ENCODE measurements around the gene DAND5.
A peak's percentile ranks its signal among the peaks of the same experiment; 100 is the strongest.

Gene DAND5, protein sequence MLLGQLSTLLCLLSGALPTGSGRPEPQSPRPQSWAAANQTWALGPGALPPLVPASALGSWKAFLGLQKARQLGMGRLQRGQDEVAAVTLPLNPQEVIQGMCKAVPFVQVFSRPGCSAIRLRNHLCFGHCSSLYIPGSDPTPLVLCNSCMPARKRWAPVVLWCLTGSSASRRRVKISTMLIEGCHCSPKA

DNA sequence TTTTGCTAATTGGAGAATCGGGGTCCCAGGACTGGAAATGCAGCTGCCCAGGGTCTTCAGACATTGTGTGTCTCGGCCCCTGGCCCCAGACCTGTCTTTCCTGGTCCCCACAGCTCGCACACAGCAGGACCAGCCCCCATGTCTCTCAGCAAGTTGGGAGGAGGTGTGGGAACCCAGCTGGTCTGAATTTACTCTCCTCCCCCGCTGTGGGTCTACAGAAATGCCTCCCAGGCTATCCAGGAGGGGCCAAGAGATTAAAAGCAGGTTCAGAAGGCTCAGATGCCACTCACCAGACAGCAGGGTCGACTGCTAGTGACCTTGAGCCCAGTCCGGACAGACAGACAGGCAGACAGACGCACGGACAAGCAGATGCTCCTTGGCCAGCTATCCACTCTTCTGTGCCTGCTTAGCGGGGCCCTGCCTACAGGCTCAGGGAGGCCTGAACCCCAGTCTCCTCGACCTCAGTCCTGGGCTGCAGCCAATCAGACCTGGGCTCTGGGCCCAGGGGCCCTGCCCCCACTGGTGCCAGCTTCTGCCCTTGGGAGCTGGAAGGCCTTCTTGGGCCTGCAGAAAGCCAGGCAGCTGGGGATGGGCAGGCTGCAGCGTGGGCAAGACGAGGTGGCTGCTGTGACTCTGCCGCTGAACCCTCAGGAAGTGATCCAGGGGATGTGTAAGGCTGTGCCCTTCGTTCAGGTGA lies at the start of gene DAND5:
Gene DAND5 (plus strand): TSS at position 285 of the 697 bp plus-strand sequence. CDS start 85 bp downstream, at position 370.
- DNase-seq (ENCODE audit: low read depth in 3 of 3, low spot score in 1 of 3): no peak

- DNase-seq (ENCODE audit: low read depth in 3 of 3, low spot score in 1 of 3): no peak
These were observed 48.3 kb upstream of the DAND5 start for GRCh38 chr19:12921047-12921446.

GRCh38 chr19:12922959-12923358 lies 46.4 kb upstream of the DAND5 start:
- no peak for DNase-seq (ENCODE audit: low read depth in 3 of 3, low spot score in 1 of 3)

- no peak for DNase-seq (ENCODE audit: low read depth in 3 of 3, low spot score in 1 of 3)
These were observed 44.6 kb upstream of the DAND5 start for GRCh38 chr19:12924621-12925310.

GRCh38 chr19:12930002-12930645 lies 39.3 kb upstream of the DAND5 start:
- DNase-seq (ENCODE audit: low read depth in 3 of 3, low spot score in 1 of 3): no peak

DNA sequence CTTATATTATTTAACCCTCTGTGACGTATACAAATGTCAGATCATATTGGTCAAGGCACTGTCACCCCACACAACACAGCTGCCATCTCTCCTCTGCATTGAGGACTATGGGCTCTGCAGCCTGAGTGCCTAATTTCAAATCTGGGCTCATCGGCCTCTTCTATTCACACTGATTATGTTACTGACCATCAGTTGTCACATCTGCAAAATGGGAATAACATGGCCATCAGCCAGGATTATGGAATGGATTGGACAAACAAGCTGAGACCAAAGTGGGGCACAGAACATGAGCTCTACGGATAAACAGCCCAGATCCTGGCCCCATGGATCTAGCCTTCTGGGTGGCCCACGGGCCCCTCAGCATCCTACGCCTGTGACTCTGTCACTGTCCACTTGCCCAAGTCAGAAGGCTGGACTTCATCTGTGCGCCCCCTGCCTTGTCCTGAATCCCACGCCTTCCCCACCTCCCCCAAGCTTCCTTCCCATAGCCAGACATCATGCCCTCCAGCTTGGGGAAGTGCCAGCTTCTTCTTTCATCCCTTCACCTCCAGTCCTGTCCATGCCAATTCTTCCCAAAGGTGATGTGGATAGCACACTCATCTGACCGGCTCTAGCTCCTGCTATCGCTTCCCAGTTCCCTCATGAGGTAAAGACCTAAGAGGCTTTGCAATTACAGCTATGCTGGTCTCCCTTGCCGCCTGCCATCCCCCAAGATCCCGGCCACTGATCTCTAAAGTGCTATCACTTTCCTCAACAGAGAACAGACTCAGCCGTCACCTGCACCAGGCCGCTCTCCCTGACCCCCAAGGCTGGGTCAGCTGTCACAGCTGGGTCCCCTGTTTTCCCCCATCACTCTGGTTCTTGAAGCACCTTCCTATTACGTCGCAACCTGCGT lies 36.7 kb upstream of the DAND5 start:
- DNase-seq (ENCODE audit: low read depth in 3 of 3, low spot score in 1 of 3): no peak

DNA sequence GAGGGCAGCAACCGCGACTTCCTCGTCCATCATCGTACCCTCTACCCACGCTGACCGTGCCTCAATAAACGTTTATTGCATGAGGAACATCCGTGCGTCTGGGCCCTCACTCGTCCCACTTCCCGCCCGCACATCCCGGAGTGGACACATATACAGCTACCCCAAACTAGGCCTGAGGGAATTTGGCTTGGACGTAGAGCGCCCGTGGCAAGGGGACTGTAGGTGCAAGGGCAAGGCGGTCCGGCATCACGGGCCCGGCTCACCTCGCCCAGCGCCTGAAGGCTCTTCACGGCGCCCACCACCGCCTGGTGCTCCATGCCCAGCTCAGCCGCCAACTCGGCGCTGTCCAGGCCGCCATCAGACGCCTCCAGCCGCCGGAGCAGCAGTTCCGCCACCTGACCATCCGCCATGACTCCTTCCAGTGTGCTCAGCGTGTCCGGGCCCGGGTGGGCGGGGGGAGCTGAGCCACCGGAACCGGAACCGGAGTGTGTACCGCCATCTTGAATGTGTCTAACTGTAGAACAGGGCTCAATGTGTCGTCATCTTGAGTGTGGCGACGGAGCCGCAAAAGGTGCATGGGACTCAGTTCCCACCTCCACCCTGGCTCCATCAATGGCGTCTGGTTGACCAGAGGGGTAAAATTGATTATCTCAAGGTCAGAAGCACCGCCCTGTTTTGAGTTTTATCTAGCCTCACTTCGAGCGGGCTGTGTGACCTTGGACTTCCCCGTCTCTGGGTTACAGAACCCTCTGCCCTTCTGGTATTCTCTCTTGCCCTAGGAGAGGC lies 35.9 kb upstream of the DAND5 start, which contains the start of gene FARSA:
Gene FARSA (minus strand): TSS at position 425 of the 786 bp plus-strand sequence. CDS start 15 bp downstream, at position 410.
- DNase-seq (ENCODE audit: low read depth in 3 of 3, low spot score in 1 of 3): peak; percentile 66 to 79 (median 74)

DNA sequence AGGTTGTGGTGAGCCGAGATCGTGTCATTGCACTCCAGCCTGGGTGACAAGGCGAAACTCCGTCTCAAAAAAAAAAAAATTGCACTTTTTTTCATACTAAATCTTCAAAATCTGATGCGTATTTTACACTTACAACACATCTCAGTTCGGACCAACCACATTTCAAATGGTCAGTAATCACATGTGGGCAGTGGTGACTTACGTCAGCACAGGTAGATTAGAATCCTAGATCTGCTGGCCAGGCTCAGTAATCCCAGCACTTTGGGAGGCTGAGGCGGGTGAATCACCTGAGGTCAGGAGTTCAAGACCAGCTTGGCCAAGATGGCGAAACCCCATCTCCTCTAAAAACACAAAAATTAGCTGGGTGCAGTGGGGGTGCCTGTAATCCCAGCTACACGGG lies 34.3 kb upstream of the DAND5 start:
- no peak for DNase-seq (ENCODE audit: low read depth in 3 of 3, low spot score in 1 of 3)

GRCh38 chr19:12936582-12936981 lies 32.8 kb upstream of the DAND5 start:
- DNase-seq (ENCODE audit: low read depth in 3 of 3, low spot score in 1 of 3): no peak

GRCh38 chr19:12937093-12937926 lies 32.1 kb upstream of the DAND5 start:
- DNase-seq (ENCODE audit: low read depth in 3 of 3, low spot score in 1 of 3): no peak

GRCh38 chr19:12937927-12938778 lies 31.2 kb upstream of the DAND5 start, which contains the start of gene CALR:
Gene CALR, plus strand, starts transcription at chr19:12938609. Its CDS starts 71 bp downstream, at chr19:12938680.
- peak; percentile 97 to 99 (median 98) for DNase-seq (ENCODE audit: low read depth in 3 of 3, low spot score in 1 of 3)

GRCh38 chr19:12938779-12939601 lies 30.4 kb upstream of the DAND5 start:
- no peak for DNase-seq (ENCODE audit: low read depth in 3 of 3, low spot score in 1 of 3)

GRCh38 chr19:12939975-12940423 lies 29.4 kb upstream of the DAND5 start:
- no peak for DNase-seq (ENCODE audit: low read depth in 3 of 3, low spot score in 1 of 3)

DNA sequence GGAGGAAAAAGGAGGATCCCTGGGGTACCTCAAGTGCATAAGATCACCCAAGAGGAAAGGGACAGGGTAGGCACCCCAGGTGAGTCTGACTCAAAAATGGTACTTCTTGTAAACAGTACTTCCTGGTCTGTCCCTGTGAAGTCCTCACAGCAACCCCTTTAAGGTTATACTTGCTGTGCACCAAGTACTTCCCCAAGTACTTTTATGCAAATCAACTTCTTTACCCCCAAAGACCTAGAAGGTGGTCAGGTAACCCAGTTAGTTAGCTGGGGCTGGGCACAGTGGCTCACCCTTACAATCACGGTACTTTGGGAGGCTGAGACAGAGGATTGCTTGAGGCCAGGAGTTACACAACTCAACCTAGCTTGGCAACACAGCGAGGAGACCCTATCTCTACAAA lies 28.5 kb upstream of the DAND5 start:
- DNase-seq (ENCODE audit: low read depth in 3 of 3, low spot score in 1 of 3): no peak

GRCh38 chr19:12943437-12944044 lies 25.8 kb upstream of the DAND5 start:
- no peak for DNase-seq (ENCODE audit: low read depth in 3 of 3, low spot score in 1 of 3)

GRCh38 chr19:12944104-12944674 lies 25.2 kb upstream of the DAND5 start:
- DNase-seq (ENCODE audit: low read depth in 3 of 3, low spot score in 1 of 3): no peak

All from stimulated activated CD4-positive, alpha-beta T cell treated with anti-CD3 and anti-CD28 coated beads, TNF-alpha, amount 100 ng/mL, for 1 hour (primary cell).